K562 (cell line): ENCODE measurements around the gene TAF9B. TPM values are rescaled to one million over a fixed set of nuclear protein-coding genes. Genes with fewer than 3 reads are reported as not detected.

Experiments used
- ATAC-seq: fragments of 200-7000 bp; cut with Tn5 transposase; 3 replicates; pipeline ENCODE4 v1.9.1; 2020; ENCODE audit warnings: moderate library complexity
- BruUV-seq: library from RNA; stranded (reverse); fragments of 400-500 nt; replicated peaks from 2 replicates; lab custom pipeline; 2021; lab: Mats Ljungman, UMichigan
- CTCF ChIA-PET: fragments of 300-600 bp; formaldehyde crosslinking; extraction: SDS; loops from one replicate; lab custom pipeline; 2021; ENCODE audit warnings: low intra/inter-chr PET ratio; lab: Yijun Ruan, JAX
- POLR2A ChIA-PET: fragments of 300-600, 350-650 bp; sonication (Branson Sonifier 250); formaldehyde crosslinking; extraction: SDS; loops from one replicate; lab custom pipeline; 2021; ENCODE audit warnings: antibody characterized with exemption, inconsistent platforms; lab: Yijun Ruan, JAX
- DNase-seq, 4 experiments: peaks; one replicate each; pipeline versions ENCODE4 v3.0.0 to v3.0.0-alpha.2; 2011 to 2018; ENCODE audit warnings: low spot score in 3 of 4, mixed read lengths in 3 of 4; ENCODE audit errors: extremely low read depth in 1 of 4
- FAIRE-seq: peaks from 2 replicates; lab custom pipeline; 2011; peaks lifted over from hg19 to GRCh38; lab: Jason Lieb, UNC
- H2AFZ ChIP-seq: 2 replicates; pipeline ENCODE4 v1.6.0; 2011; ENCODE audit warnings: low read depth, low read length, control low read depth, inconsistent platforms
- H3K27ac ChIP-seq: fragments of 200-600 bp; 3 replicates; pipeline ENCODE4 v1.8.0; 2011; ENCODE audit warnings: low read depth, mild to moderate bottlenecking, control low read depth, inconsistent platforms, low read length, moderate library complexity, mixed read lengths; ENCODE audit errors: extremely low read depth
- H3K27me3 ChIP-seq, 2 experiments: fragments of 300-600 bp in 1 of 2; 2 replicates in 1 of 2; 3 replicates in 1 of 2; pipeline versions ENCODE4 v1.6.0 to v1.8.0; 2011; ENCODE audit warnings: inconsistent platforms in 2 of 2, low read length in 2 of 2, mild to moderate bottlenecking in 1 of 2, mixed read lengths in 1 of 2, moderate library complexity in 1 of 2; ENCODE audit not compliant: control insufficient read depth in 2 of 2, insufficient read depth in 2 of 2
- H3K36me3 ChIP-seq: fragments of 300-600 bp; 3 replicates; pipeline ENCODE4 v1.8.0; 2011; ENCODE audit warnings: mild to moderate bottlenecking, low read length, inconsistent platforms; ENCODE audit not compliant: control insufficient read depth, insufficient read depth
- H3K4me1 ChIP-seq, 2 experiments: fragments of 200-600 bp in 1 of 2; replicated peaks in 1 of 2; 2 replicates in 1 of 2; 3 replicates in 1 of 2; pipeline versions ENCODE4 v1.5.1 to v1.8.0; 2011; ENCODE audit warnings: inconsistent platforms in 2 of 2, low read length in 2 of 2, mild to moderate bottlenecking in 1 of 2, mixed read lengths in 1 of 2, moderate library complexity in 1 of 2; ENCODE audit not compliant: control insufficient read depth in 2 of 2, insufficient read depth in 2 of 2
- H3K4me2 ChIP-seq: 2 replicates; pipeline ENCODE4 v1.6.1; 2011; ENCODE audit warnings: low read length, control low read depth, inconsistent platforms, mixed read lengths; ENCODE audit not compliant: insufficient read depth
- H3K4me3 ChIP-seq: fragments of 200-600 bp; sonication (generic), shearing (Covaris generic); 2 replicates; pipeline ENCODE4 v1.5.1; 2016; ENCODE audit warnings: control low read depth, inconsistent platforms
- H3K79me2 ChIP-seq: fragments of 200-600 bp; 3 replicates; pipeline ENCODE4 v1.8.0; 2011; ENCODE audit warnings: low read length, inconsistent platforms; ENCODE audit not compliant: control insufficient read depth, insufficient read depth
- H3K9ac ChIP-seq, 2 experiments: 2 replicates each; pipeline versions ENCODE4 v1.6.0 to v1.6.1; 2011; ENCODE audit warnings: low read depth in 2 of 2, low read length in 2 of 2, control low read depth in 1 of 2, inconsistent platforms in 1 of 2, mild to moderate bottlenecking in 1 of 2, mixed read lengths in 1 of 2; ENCODE audit not compliant: insufficient read depth in 1 of 2
- H3K9me1 ChIP-seq: one replicate; pipeline ENCODE4 v1.6.0; 2011; ENCODE audit warnings: inconsistent platforms, mild to moderate bottlenecking, low read length, moderate library complexity; ENCODE audit not compliant: control insufficient read depth, insufficient read depth
- H3K9me3 ChIP-seq: replicated peaks from 2 replicates; pipeline ENCODE4 v1.5.1; 2011; ENCODE audit warnings: low read depth, low read length, inconsistent platforms; ENCODE audit not compliant: control insufficient read depth, insufficient read depth
- H4K20me1 ChIP-seq: replicated peaks from 2 replicates; pipeline ENCODE4 v1.6.1; 2011; ENCODE audit warnings: low read length, inconsistent platforms, mixed read lengths; ENCODE audit not compliant: control insufficient read depth, insufficient read depth
- ETV1 ChIP-seq: fragments of 450-650 bp; conservative IDR thresholded peaks from 2 replicates; pipeline ENCODE4 v1.6.1; 2016; ENCODE audit warnings: missing genetic modification characterization, control low read depth, low read depth, missing compliant biosample characterization
- MAFG ChIP-seq: fragments of 450-650 bp; conservative IDR thresholded peaks from 2 replicates; pipeline ENCODE4 v1.6.1; 2016; ENCODE audit warnings: missing genetic modification characterization, missing compliant biosample characterization
- RBM25 ChIP-seq: fragments of 200-400 bp; formaldehyde crosslinking; IDR thresholded peaks from 2 replicates; pipeline ENCODE4 v1.6.1; 2018; ENCODE audit warnings: low read length, low read depth, moderate library complexity; ENCODE audit not compliant: severe bottlenecking
- XRCC4 ChIP-seq: IDR thresholded peaks from one replicate; pipeline ENCODE4 v1.6.1; 2011; ENCODE audit not compliant: insufficient read depth, insufficient read length; ENCODE audit errors: extremely low read depth
- WGBS: fragments of 100-300 bp; shearing (Covaris generic); methylation state at CpG from one replicate; pipeline ENCODE4 v1.1.6; 2016; ENCODE audit warnings: low coverage, mixed read lengths; ENCODE audit not compliant: insufficient coverage; ENCODE audit errors: missing lambda C conversion rate; 5-methylcytosine and 5-hydroxymethylcytosine counted together
- in situ Hi-C: fragments of 300-500 bp; cut with MboI; formaldehyde crosslinking; loops from 4 replicates; pipeline ENCODE4 v1.15.0; 2018; ENCODE audit warnings: inconsistent platforms, mixed read lengths
- intact Hi-C: fragments of 100-400 bp; cut with micrococcal nuclease; formaldehyde crosslinking; loops from 2 replicates; pipeline ENCODE4 v1.14.2; 2022
- polyA plus RNA-seq, 8 experiments: library from polyadenylated mRNA; depleted of rRNA in 4 of 8; stranded (reverse) in 5 of 8; unstranded in 3 of 8; fragments of >200 nt; fragmentation: Nextera tagmentation in 2 of 8; fragmentation: Illumina TruSeq in 1 of 8; extraction: Ambion mirVana in 2 of 8; extraction: Trizol in 1 of 8; gene quantifications; 2 replicates each; pipeline versions ENCODE4 v1.2.1 to v1.2.3, GENCODE V29; 2011 to 2014; ENCODE audit warnings: inconsistent platforms in 1 of 8, missing spikeins in 1 of 8
- total RNA-seq, 7 experiments: library from RNA; depleted of rRNA in 6 of 7; stranded (reverse); fragments of >200 nt in 6 of 7; fragmentation: Illumina TruSeq in 2 of 7; extraction: Trizol in 2 of 7; gene quantifications; 2 replicates each; pipeline versions ENCODE4 v1.2.1 to v1.2.3, GENCODE V29; 2011 to 2021; ENCODE audit warnings: low replicate concordance in 1 of 7
- TF ChIP-seq, protein P1 (sequence below): fragments of 200-800 bp; sonication (Bioruptor generic); IDR thresholded peaks from 2 replicates; pipeline ENCODE4 v1.6.1; 2017; ENCODE audit warnings: missing genetic modification characterization, missing compliant biosample characterization
- TF ChIP-seq, protein P2 (sequence below): fragments of 450-650 bp; IDR thresholded peaks from 2 replicates; pipeline ENCODE4 v1.6.1; 2018; ENCODE audit warnings: mild to moderate bottlenecking, low read depth; ENCODE audit not compliant: partially characterized antibody
- TF ChIP-seq, protein P3 (sequence below): IDR thresholded peaks from 2 replicates; pipeline ENCODE4 v1.6.1; 2016; ENCODE audit warnings: missing genetic modification characterization, missing compliant biosample characterization

Gene TAF9B
- total and polyA plus RNA-seq, 9 of the 15 experiments (the other 6 are each of a cell fraction or from before 2014, with no cell fraction given) = 10.9 to 42.1 (median 20.8) TPM

DNA sequence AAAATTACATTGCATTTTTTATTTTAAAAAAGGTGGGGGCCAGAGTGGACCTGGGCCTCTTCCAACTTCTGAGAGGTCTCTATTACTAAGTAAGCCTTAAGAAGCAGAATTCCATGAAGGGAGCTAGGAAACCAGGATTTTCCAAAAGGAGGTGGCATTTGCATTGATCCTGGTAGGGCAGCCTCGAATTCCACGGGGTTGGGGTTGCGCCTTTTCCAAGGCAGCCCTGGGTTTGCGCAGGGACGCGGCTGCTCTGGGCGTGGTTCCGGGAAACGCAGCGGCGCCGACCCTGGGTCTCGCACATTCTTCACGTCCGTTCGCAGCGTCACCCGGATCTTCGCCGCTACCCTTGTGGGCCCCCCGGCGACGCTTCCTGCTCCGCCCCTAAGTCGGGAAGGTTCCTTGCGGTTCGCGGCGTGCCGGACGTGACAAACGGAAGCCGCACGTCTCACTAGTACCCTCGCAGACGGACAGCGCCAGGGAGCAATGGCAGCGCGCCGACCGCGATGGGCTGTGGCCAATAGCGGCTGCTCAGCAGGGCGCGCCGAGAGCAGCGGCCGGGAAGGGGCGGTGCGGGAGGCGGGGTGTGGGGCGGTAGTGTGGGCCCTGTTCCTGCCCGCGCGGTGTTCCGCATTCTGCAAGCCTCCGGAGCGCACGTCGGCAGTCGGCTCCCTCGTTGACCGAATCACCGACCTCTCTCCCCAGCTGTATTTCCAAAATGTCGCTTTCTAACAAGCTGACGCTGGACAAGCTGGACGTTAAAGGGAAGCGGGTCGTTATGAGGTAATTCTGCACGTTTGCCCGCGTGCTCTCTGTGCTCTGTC, 35.6 kb downstream of the TAF9B start, which contains the start of gene PGK1:
Gene PGK1 (plus strand): TSS at position 626 of the 824 bp plus-strand sequence. CDS start 93 bp downstream, at position 719.
- DNase-seq (peak; percentile 92 to 95 (median 94)), ATAC-seq (peak; percentile 99), FAIRE-seq (peak; percentile 95)
- peak within 1 kb of the TSS; percentile 90 to 98 for H3K9ac ChIP-seq
- H3K9me3 ChIP-seq = no peaks in the 10 kb centered on the region
- H3K4me3 ChIP-seq = peak within 1 kb of the TSS; percentile 87
- BruUV-seq = TSS peak; percentile 87
- CTCF ChIA-PET = no interaction called here
- intact Hi-C loops = loop anchor here (2.0 to 5.0 kb wide), 2 partner anchors 35 to 207 kb away; partner anchors contain the start of genes COX7B, MAGT1 and TAF9B
- peaks cover 39% of the 10 kb centered on the region for H4K20me1 ChIP-seq
- H3K79me2 ChIP-seq = peaks cover 49% of the 10 kb centered on the region
- H3K4me1 ChIP-seq = peaks cover 5 to 6% of the 10 kb centered on the region in 2 experiments; a peak in 3 of 5 replicates
- POLR2A ChIA-PET = interaction anchor here (0.6 to 1.5 kb wide), 5 partner anchors 13 to 519 kb away, joined by 3 to 5 read pairs (median 4); partner anchors contain the start of genes COX7B and TAF9B
- under 1% methylated on average over 35 of the region's 72 CpGs for WGBS
- H2AFZ ChIP-seq = peak within 1 kb of the TSS; percentile 93
- in situ Hi-C loops = no loop called here
- peak within 1 kb of the TSS; percentile 91 for H3K4me2 ChIP-seq
- peaks cover 4% of the 10 kb centered on the region for H3K9me1 ChIP-seq
- H3K27ac ChIP-seq = peak within 1 kb of the TSS; percentile 91
- no peaks in the 10 kb centered on the region for H3K27me3 ChIP-seq
- H3K36me3 ChIP-seq = peaks cover 40% of the 10 kb centered on the region
- TF ChIP-seq, protein P1, sequence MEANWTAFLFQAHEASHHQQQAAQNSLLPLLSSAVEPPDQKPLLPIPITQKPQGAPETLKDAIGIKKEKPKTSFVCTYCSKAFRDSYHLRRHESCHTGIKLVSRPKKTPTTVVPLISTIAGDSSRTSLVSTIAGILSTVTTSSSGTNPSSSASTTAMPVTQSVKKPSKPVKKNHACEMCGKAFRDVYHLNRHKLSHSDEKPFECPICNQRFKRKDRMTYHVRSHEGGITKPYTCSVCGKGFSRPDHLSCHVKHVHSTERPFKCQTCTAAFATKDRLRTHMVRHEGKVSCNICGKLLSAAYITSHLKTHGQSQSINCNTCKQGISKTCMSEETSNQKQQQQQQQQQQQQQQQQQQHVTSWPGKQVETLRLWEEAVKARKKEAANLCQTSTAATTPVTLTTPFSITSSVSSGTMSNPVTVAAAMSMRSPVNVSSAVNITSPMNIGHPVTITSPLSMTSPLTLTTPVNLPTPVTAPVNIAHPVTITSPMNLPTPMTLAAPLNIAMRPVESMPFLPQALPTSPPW (CRISPR knock-in tag) = peak; percentile 74
- TF ChIP-seq MAFG (no peak), RBM25 (peak; percentile 99), ETV1 (tag) (peak; percentile 92), XRCC4 (no peak)
- TF ChIP-seq, protein P2, sequence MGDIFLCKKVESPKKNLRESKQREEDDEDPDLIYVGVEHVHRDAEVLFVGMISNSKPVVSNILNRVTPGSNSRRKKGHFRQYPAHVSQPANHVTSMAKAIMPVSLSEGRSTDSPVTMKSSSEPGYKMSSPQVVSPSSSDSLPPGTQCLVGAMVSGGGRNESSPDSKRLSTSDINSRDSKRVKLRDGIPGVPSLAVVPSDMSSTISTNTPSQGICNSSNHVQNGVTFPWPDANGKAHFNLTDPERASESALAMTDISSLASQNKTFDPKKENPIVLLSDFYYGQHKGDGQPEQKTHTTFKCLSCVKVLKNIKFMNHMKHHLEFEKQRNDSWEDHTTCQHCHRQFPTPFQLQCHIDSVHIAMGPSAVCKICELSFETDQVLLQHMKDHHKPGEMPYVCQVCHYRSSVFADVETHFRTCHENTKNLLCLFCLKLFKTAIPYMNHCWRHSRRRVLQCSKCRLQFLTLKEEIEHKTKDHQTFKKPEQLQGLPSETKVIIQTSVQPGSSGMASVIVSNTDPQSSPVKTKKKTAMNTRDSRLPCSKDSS = no peak
- TF ChIP-seq, protein P3, sequence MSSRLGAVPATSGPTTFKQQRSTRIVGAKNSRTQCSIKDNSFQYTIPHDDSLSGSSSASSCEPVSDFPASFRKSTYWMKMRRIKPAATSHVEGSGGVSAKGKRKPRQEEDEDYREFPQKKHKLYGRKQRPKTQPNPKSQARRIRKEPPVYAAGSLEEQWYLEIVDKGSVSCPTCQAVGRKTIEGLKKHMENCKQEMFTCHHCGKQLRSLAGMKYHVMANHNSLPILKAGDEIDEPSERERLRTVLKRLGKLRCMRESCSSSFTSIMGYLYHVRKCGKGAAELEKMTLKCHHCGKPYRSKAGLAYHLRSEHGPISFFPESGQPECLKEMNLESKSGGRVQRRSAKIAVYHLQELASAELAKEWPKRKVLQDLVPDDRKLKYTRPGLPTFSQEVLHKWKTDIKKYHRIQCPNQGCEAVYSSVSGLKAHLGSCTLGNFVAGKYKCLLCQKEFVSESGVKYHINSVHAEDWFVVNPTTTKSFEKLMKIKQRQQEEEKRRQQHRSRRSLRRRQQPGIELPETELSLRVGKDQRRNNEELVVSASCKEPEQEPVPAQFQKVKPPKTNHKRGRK = no peak
